Dermis blood vessel endothelial cell (primary cell): Measurements from ENCODE around the gene CCIN. TPM values are rescaled to one million over a fixed set of nuclear protein-coding genes. Genes with fewer than 3 reads are reported as not detected.
"Not testable (repeated sequence)": the region's sequence is repeated elsewhere in the genome, so short reads cannot be mapped to it uniquely, and the experiment has no call there.

Source experiments
- DNase-seq: peaks from one replicate; pipeline ENCODE4 v3.0.0; 2010
- total RNA-seq: library from RNA; depleted of rRNA; stranded (reverse); fragments of >200 nt; gene quantifications from 2 replicates; pipeline ENCODE4 v1.2.3, GENCODE V29; 2014

Gene CCIN
- total RNA-seq, 1 donor from 2014 or later = under 0.01 TPM

GRCh38 chr9:36141288-36141687 is 27.9 kb upstream of the CCIN start:
- DNase-seq = peak; percentile 42

GRCh38 chr9:36141761-36142160 is 27.4 kb upstream of the CCIN start:
- DNase-seq = no peak

DNA sequence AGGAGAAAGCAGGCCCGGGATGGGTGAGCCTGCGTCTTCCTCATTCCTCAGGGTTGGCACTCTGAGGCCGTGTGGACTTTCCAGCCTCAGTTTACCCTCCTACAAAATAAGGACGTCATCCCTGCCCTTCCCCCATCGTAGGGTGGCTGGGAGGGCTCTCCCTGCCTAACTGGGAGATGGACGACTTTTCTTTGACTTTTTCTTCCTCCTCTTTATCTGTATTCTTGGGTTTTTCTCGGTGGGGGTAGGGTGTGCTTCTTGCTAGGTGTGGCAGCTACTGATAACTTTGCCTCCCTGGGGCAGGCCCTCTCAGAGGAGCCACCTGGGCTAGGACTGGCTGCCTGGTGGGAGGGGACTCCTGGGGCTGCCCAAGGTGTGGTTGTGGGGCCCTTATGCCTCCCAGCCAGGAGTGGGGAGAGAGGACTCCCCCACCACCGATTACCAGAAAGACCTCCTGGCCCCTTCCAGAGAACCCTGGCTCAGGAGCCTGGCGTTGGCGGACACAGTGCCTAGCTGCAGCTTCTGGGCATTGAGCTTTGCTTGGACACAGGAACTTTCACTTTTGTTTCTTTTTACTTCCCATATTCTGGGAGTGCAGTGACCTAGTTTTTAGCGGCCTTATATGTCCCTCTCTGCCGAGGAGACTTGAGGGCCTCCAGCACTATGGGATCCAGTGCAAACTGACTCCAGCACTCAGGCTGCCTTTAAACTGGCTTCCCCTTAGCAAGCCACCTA is 26.5 kb upstream of the CCIN start:
- no peak for DNase-seq

DNA sequence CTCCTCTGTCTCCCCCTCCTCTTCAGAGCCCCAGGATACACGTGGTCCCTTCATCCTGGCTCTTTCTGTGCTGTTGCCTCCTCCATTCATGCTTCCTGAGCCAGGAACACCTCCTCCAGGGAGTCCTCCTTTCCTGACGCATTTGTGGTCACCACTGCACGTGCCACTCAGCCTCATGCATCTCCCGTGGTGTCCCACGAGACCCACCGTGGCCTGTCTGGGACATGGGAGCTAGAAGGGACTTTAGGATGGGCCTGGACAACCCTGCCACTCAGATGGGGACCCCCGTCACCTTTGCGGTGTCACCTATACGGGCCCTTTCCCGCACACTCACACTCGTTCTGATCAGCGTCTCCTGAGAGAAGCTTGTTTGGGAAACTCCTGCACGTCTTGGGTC is 25.9 kb upstream of the CCIN start:
- no peak for DNase-seq

- DNase-seq = no peak
Measured at GRCh38 chr9:36144309-36145232, 24.6 kb upstream of the CCIN start.

DNA sequence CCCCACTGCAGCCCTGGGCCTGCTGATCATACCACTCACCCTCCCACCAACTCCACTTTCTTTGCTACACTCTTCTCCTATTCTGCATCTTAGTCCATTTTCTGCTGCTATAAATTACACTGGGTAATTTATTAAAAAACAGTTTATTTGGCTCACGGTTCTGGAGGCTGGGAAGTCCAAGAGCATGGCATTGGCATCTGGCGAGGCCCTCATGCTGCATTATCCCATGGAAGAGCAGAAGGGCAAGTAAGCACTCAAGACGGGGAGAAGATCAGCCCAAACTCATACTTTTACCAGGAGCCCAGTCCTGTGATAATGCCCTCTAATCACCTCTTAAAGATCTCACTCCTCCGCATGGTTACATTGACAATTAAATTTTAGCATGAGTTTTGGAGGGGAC is 23.2 kb upstream of the CCIN start:
- no peak for DNase-seq

- DNase-seq = no peak
Measured at GRCh38 chr9:36146651-36147050, 22.5 kb upstream of the CCIN start.

DNA sequence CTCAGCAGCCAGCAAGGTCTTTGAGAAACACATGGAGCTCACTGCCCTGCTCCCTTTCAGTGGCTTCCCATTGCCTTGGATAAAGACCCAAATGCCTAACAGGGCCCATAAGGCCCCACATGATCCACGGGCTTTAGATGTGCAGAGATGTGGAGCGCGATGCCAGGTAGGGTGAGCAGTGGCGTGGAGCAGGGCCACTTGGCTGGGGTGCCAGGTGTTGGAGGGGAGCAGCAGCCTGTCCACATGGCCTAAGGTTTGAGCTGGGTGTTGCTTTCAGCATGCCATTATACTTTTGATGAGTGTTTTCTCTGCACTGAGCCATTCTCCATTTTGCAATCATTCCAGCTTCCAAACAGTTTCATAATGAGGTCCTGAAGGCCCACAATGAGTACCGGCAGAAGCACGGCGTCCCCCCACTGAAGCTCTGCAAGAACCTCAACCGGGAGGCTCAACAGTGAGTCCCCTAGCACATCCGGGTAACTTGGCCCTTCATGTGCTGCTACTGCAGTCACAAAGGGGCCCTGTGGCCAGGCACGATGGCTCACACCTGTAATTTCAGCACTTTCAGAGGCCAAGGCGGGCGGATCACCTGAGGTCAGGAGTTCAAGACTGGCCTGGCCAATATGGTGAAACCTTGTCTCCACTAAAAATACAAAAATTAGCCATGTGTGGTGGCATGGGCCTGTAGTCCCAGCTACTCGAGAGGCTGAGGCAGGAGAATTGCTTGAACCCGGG is 21.6 kb upstream of the CCIN start:
- no peak for DNase-seq

GRCh38 chr9:36148311-36149051 is 20.7 kb upstream of the CCIN start:
- peak; percentile 93 for DNase-seq

- DNase-seq = peak; percentile 58
Measured at GRCh38 chr9:36149197-36149596, 20.0 kb upstream of the CCIN start.

- peak; percentile 38 for DNase-seq
Measured at GRCh38 chr9:36150574-36151315, 18.4 kb upstream of the CCIN start.

- peak; percentile 87 for DNase-seq
Measured at GRCh38 chr9:36151316-36152210, 17.6 kb upstream of the CCIN start.

DNA sequence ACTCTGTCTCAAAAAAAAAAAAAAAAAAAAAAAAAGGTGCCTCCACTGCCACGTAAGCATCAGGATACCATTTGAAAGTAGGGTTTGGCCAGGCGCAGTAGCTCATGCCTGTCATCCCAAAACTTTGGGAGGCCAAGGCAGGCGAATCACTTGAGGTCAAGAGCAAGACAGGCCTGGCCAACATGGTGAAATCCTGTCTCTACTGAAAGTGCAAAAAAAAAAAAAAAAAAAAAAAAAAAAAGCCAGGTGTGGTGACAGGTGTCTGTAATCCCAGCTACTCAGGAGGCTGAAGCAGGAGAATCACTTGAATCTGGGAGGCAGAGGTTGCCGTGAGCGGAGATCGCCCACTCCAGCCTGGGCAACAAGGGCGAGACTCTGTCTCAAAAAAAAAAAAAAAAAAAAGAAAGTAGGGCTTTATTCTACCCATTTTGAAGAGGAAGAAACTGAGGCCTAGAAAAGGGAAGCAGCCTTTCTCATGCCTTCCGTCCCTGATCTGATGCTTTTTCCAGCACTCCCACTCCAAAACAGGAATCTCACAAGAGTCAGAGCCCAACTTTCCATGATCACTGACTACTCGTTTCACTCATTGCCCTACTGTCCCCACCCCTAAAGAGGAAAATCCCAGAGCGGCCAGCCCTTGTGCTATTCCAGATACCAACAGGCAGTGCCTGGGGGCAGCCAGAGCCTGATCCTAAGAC is 16.3 kb upstream of the CCIN start:
- DNase-seq = no peak

DNA sequence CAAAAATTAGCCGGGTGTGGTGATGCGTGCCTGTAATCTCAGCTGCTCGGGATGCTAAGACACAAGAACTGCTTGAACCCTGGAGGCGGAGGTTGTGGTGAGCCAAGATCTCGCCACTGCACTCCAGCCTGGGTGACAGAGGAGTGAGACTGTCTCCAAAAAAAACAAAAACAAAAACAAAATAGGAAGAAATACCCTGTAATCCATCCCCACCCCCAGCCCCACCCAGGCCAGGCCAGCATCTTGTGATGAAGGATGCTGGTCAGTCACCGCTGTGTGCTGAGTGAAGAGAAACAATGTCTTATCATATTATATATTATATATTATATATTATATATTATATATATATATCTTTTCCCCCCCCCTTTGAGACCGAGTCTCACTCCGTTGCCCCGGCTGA is 15.4 kb upstream of the CCIN start:
- no peak for DNase-seq

GRCh38 chr9:36154331-36154952 is 14.7 kb upstream of the CCIN start:
- DNase-seq = peak; percentile 90

DNA sequence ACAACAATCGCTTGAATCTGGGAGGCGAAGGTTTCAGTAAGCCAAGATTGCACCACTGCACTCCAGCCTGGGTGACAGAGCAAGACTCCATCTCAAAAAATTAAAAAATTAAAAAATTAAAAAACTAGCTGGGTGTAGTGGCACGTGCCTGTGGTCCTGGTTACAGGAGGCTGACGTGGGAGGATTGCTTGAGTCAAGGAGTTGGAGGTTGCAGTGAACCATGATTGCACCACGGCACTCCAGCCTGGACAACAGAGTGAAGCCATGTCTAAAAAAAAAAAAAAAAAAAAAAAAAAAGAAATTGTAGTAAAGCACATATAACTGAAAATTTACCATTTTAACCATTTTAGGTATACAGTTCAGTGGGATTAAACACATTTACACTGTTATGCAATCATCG is 13.1 kb upstream of the CCIN start:
- DNase-seq = no peak

- peak; percentile 12 for DNase-seq
Measured at GRCh38 chr9:36158122-36158521, 11.1 kb upstream of the CCIN start.

- DNase-seq = no peak
Measured at GRCh38 chr9:36158917-36159316, 10.3 kb upstream of the CCIN start.

DNA sequence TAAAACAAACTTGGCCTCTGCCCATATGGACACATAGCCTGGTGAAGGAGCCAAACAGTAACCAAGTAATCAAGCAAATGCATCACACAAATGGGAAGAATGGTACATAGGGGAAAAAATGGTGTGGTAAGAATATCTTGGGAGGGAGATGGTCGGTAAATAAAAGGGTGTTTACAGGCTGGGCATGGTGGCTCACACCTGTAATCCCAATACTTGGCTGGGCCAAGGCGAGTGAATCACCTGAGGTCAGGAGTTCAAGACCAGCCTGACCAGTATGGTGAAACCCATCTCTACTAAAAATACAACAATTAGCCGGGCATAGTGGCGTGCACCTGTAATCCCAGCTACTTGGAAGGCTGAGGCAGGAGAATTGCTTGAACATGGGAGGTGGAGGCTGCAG is 9.7 kb upstream of the CCIN start:
- DNase-seq = not testable (repeated sequence)
